D721Med (cell line): Measurements from ENCODE around the gene C16orf90.
A peak's percentile ranks its signal among the peaks of the same experiment; 100 is the strongest.
"Not testable (repeated sequence)": the region's sequence is repeated elsewhere in the genome, so short reads cannot be mapped to it uniquely, and the experiment has no call there.

Experiments
- DNase-seq: peaks from one replicate; pipeline ENCODE4 v3.0.0; 2011; ENCODE audit warnings: low spot score; ENCODE audit not compliant: insufficient read length
- FAIRE-seq: peaks from 2 replicates; lab custom pipeline; 2011; peaks lifted over from hg19 to GRCh38; lab: Jason Lieb, UNC
- CTCF ChIP-seq: IDR thresholded peaks from 2 replicates; pipeline ENCODE4 v1.5.1; 2012; ENCODE audit warnings: mild to moderate bottlenecking, control low read depth; ENCODE audit not compliant: insufficient read depth; ENCODE audit errors: missing control alignments

C16orf90 gene

GRCh38 chr16:3503523-3503922, 8.2 kb upstream of the C16orf90 start:
- no peak for TF ChIP-seq CTCF
- FAIRE-seq (no peak), DNase-seq (no peak)

- no peak for DNase-seq
- FAIRE-seq: no peak
- no peak for TF ChIP-seq CTCF
These were observed 6.6 kb upstream of the C16orf90 start for GRCh38 chr16:3501783-3502400.

GRCh38 chr16:3501412-3501761, 6.1 kb upstream of the C16orf90 start:
- not testable (repeated sequence) for FAIRE-seq, DNase-seq

GRCh38 chr16:3498988-3499387, 3.7 kb upstream of the C16orf90 start:
- TF ChIP-seq CTCF: no peak
- DNase-seq: no peak
- no peak for FAIRE-seq

- no peak for DNase-seq
- TF ChIP-seq CTCF: no peak
- peak; percentile 48 for FAIRE-seq
These were observed 2.5 kb upstream of the C16orf90 start for GRCh38 chr16:3497771-3498170.

- no peak for DNase-seq
- no peak for TF ChIP-seq CTCF
- FAIRE-seq: no peak
These were observed 1.1 kb upstream of the C16orf90 start for GRCh38 chr16:3496386-3496785.

GRCh38 chr16:3494386-3494973, 809 bp downstream of the C16orf90 start:
- DNase-seq: no peak
- no peak for TF ChIP-seq CTCF
- FAIRE-seq: no peak

GRCh38 chr16:3492356-3492755, 2.9 kb downstream of the C16orf90 start:
- no peak for TF ChIP-seq CTCF
- FAIRE-seq (no peak), DNase-seq (no peak)
